BJ (cell line): ENCODE data around the gene INAVA. TPM values are rescaled to one million over a fixed set of nuclear protein-coding genes. Genes with fewer than 3 reads are reported as not detected.

ENCODE experiments used
- CTCF ChIA-PET: fragments of 350-600 bp; formaldehyde crosslinking; extraction: SDS; loops from one replicate; lab custom pipeline; 2021; ENCODE audit warnings: antibody characterized with exemption, inconsistent platforms; lab: Yijun Ruan, JAX
- POLR2A ChIA-PET: fragments of 300-600 bp; sonication (Branson Sonifier 250); formaldehyde crosslinking; extraction: SDS; loops from one replicate; lab custom pipeline; 2021; ENCODE audit warnings: antibody characterized with exemption; lab: Charles Lee
- DNase-seq: peaks from one replicate; pipeline ENCODE4 v3.0.0-alpha.2; 2011; ENCODE audit warnings: low read depth
- H3K27me3 ChIP-seq: 2 replicates; pipeline ENCODE4 v1.6.0; 2011; ENCODE audit warnings: low read length; ENCODE audit not compliant: control insufficient read depth, insufficient read depth
- H3K36me3 ChIP-seq: 2 replicates; pipeline ENCODE4 v1.5.1; 2011; ENCODE audit warnings: low read length; ENCODE audit not compliant: control insufficient read depth, insufficient read depth
- H3K4me3 ChIP-seq: 2 replicates; pipeline ENCODE4 v1.5.1; 2011; ENCODE audit warnings: low read depth, mild to moderate bottlenecking, control low read depth, low read length
- CTCF ChIP-seq: IDR thresholded peaks from 2 replicates; pipeline ENCODE4 v1.5.1; 2011; ENCODE audit warnings: low read depth, mild to moderate bottlenecking, control low read depth, inconsistent platforms, low read length, moderate library complexity; ENCODE audit not compliant: insufficient read depth
- polyA minus RNA-seq: library from RNA; depleted of rRNA, polyadenylated mRNA; stranded (reverse); fragments of >200 nt; gene quantifications from 2 replicates; pipeline ENCODE4 v1.2.3, GENCODE V29; 2011; rRNA and poly(A)+ RNA removed
- polyA plus RNA-seq: library from polyadenylated mRNA; depleted of rRNA; stranded (reverse); fragments of >200 nt; gene quantifications from 2 replicates; pipeline ENCODE4 v1.2.3, GENCODE V29; 2011; rRNA removed

The INAVA gene
- 0.01 TPM in 1 of 2 replicates, not detected in the other for polyA plus RNA-seq
- not detected in 2 replicates for polyA minus RNA-seq

- ChIA-PET POLR2A (no interaction called here), CTCF (no interaction called here)
- Histone ChIP-seq H3K36me3 (no peaks in the 10 kb centered on the region), H3K27me3 (peaks cover 14% of the 10 kb centered on the region), H3K4me3 (no peak within 1 kb of the TSS)
- TF ChIP-seq CTCF, result no peak
- no peak for DNase-seq
Observed at GRCh38 chr1:200894712-200895442, at the start of gene INAVA. INAVA (plus strand) TSS chr1:200894900; CDS start chr1:200898401, 3,501 bp downstream.

- POLR2A ChIA-PET, result interaction anchor here (0.6 kb wide), 1 partner anchor 99 kb away, joined by 15 read pairs; no protein-coding TSS in a partner anchor
- no peak for TF ChIP-seq CTCF
- no peak for DNase-seq
- CTCF ChIA-PET, result interaction anchor here (0.6 to 1.0 kb wide), 2 partner anchors 8 to 212 kb away, joined by 3 read pairs; no protein-coding TSS in a partner anchor
- Histone ChIP-seq H3K27me3 (no peaks in the 10 kb centered on the region), H3K4me3 (no peak overlapping the region), H3K36me3 (peaks cover 7% of the 10 kb centered on the region)
Observed at GRCh38 chr1:200845360-200845759, 49.3 kb upstream of the INAVA start.

GRCh38 chr1:200846398-200846797, 48.3 kb upstream of the INAVA start:
- TF ChIP-seq CTCF, result no peak
- Histone ChIP-seq H3K36me3 (peaks cover 7% of the 10 kb centered on the region), H3K27me3 (no peaks in the 10 kb centered on the region), H3K4me3 (no peak overlapping the region)
- DNase-seq, result no peak
- POLR2A ChIA-PET, result no interaction called here
- CTCF ChIA-PET, result interaction anchor here (1.0 kb wide), 1 partner anchor 9 kb away, joined by 3 read pairs; no protein-coding TSS in a partner anchor

- Histone ChIP-seq H3K27me3 (no peaks in the 10 kb centered on the region), H3K4me3 (no peak overlapping the region), H3K36me3 (peaks cover 7% of the 10 kb centered on the region)
- ChIA-PET POLR2A (no interaction called here), CTCF (no interaction called here)
- no peak for TF ChIP-seq CTCF
- DNase-seq, result no peak
Observed at GRCh38 chr1:200849430-200849829, 45.3 kb upstream of the INAVA start.

GRCh38 chr1:200850554-200850953, 44.1 kb upstream of the INAVA start:
- CTCF ChIA-PET, result interaction anchor here (1.0 kb wide), 1 partner anchor 10 kb away, joined by 3 read pairs; no protein-coding TSS in a partner anchor
- peaks cover 6% of the 10 kb centered on the region for H3K36me3 ChIP-seq

More at GRCh38 chr1:200850554-200850953, 44.1 kb upstream of the INAVA start:
- Histone ChIP-seq H3K4me3 (no peak overlapping the region), H3K27me3 (no peaks in the 10 kb centered on the region)
- no peak for DNase-seq
- no peak for TF ChIP-seq CTCF
- POLR2A ChIA-PET, result no interaction called here
